Measurements from ENCODE around the gene BCR.

Gene BCR

DNA sequence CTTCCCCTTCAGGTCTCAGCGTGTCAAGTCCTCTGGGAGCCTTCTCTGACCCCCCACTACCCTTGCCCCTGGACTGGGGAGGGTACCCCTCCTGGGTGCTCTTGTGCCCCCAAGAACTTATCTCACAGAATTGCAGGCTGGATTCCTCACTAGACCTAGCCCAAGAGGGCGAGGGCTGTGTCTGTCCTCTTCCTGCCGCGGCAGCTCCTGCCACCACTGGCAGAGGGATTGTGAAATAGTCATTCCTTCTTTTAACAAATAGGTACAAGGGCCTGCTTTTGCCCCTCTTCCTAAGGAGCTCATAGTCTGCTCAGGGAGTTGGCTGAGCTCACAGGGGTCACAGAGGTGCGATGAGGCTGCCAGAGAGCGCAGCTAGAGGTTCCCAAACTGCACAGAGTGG lies 29.5 kb upstream of the BCR start:
- Histone ChIP-seq H3K27me3 (ENCODE audit: insufficient read depth, poor library complexity, severe bottlenecking) (no peaks in the 10 kb centered on the region), H3K4me3 (replicated peaks; ENCODE audit: insufficient read depth, low read length) (no peak overlapping the region), H3K27ac (replicated peaks) (no peak overlapping the region)
- TF ChIP-seq POLR2AphosphoS5 (IDR thresholded peaks at IDR 0.05; ENCODE audit: low read depth) (no peak), SPI1 (IDR thresholded peaks at IDR 0.05; ENCODE audit: borderline replicate concordance, low read depth) (no peak), GABPA (IDR thresholded peaks at IDR 0.05; ENCODE audit: low read depth) (no peak)
- TF ChIP-seq, protein P1, sequence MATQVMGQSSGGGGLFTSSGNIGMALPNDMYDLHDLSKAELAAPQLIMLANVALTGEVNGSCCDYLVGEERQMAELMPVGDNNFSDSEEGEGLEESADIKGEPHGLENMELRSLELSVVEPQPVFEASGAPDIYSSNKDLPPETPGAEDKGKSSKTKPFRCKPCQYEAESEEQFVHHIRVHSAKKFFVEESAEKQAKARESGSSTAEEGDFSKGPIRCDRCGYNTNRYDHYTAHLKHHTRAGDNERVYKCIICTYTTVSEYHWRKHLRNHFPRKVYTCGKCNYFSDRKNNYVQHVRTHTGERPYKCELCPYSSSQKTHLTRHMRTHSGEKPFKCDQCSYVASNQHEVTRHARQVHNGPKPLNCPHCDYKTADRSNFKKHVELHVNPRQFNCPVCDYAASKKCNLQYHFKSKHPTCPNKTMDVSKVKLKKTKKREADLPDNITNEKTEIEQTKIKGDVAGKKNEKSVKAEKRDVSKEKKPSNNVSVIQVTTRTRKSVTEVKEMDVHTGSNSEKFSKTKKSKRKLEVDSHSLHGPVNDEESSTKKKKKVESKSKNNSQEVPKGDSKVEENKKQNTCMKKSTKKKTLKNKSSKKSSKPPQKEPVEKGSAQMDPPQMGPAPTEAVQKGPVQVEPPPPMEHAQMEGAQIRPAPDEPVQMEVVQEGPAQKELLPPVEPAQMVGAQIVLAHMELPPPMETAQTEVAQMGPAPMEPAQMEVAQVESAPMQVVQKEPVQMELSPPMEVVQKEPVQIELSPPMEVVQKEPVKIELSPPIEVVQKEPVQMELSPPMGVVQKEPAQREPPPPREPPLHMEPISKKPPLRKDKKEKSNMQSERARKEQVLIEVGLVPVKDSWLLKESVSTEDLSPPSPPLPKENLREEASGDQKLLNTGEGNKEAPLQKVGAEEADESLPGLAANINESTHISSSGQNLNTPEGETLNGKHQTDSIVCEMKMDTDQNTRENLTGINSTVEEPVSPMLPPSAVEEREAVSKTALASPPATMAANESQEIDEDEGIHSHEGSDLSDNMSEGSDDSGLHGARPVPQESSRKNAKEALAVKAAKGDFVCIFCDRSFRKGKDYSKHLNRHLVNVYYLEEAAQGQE (IDR thresholded peaks at IDR 0.05; ENCODE audit: insufficient replicate concordance, low read depth): no peak
- TF ChIP-seq, protein P2, sequence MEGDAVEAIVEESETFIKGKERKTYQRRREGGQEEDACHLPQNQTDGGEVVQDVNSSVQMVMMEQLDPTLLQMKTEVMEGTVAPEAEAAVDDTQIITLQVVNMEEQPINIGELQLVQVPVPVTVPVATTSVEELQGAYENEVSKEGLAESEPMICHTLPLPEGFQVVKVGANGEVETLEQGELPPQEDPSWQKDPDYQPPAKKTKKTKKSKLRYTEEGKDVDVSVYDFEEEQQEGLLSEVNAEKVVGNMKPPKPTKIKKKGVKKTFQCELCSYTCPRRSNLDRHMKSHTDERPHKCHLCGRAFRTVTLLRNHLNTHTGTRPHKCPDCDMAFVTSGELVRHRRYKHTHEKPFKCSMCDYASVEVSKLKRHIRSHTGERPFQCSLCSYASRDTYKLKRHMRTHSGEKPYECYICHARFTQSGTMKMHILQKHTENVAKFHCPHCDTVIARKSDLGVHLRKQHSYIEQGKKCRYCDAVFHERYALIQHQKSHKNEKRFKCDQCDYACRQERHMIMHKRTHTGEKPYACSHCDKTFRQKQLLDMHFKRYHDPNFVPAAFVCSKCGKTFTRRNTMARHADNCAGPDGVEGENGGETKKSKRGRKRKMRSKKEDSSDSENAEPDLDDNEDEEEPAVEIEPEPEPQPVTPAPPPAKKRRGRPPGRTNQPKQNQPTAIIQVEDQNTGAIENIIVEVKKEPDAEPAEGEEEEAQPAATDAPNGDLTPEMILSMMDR (IDR thresholded peaks at IDR 0.05; ENCODE audit: insufficient read depth, low read length): no peak
- DNase-seq (ENCODE audit: low read depth in 1 of 2, low spot score in 1 of 2): no peak

- Histone ChIP-seq H3K4me3 (replicated peaks; ENCODE audit: insufficient read depth, low read length) (no peak overlapping the region), H3K27ac (replicated peaks) (no peak overlapping the region), H3K27me3 (ENCODE audit: insufficient read depth, poor library complexity, severe bottlenecking) (no peaks in the 10 kb centered on the region)
- no peak for DNase-seq (ENCODE audit: low read depth in 1 of 2, low spot score in 1 of 2)
- TF ChIP-seq POLR2AphosphoS5 (IDR thresholded peaks at IDR 0.05; ENCODE audit: low read depth): no peak
- TF ChIP-seq GABPA (IDR thresholded peaks at IDR 0.05; ENCODE audit: low read depth): no peak
- TF ChIP-seq, protein P2 (IDR thresholded peaks at IDR 0.05; ENCODE audit: insufficient read depth, low read length): no peak
- TF ChIP-seq SPI1 (IDR thresholded peaks at IDR 0.05; ENCODE audit: borderline replicate concordance, low read depth): no peak
- TF ChIP-seq, protein P1 (IDR thresholded peaks at IDR 0.05; ENCODE audit: insufficient replicate concordance, low read depth): no peak
Observed at GRCh38 chr22:23151827-23152226, 28.5 kb upstream of the BCR start.

GRCh38 chr22:23152238-23153114 lies 27.8 kb upstream of the BCR start:
- DNase-seq (ENCODE audit: low read depth in 1 of 2, low spot score in 1 of 2): peak; percentile 51 to 70
- Histone ChIP-seq H3K27me3 (ENCODE audit: insufficient read depth, poor library complexity, severe bottlenecking) (no peaks in the 10 kb centered on the region), H3K4me3 (replicated peaks; ENCODE audit: insufficient read depth, low read length) (no peak overlapping the region), H3K27ac (replicated peaks) (peak overlapping the region; percentile 76)
- TF ChIP-seq, protein P1 (IDR thresholded peaks at IDR 0.05; ENCODE audit: insufficient replicate concordance, low read depth): no peak
- TF ChIP-seq GABPA (IDR thresholded peaks at IDR 0.05; ENCODE audit: low read depth): peak; percentile 81
- TF ChIP-seq SPI1 (IDR thresholded peaks at IDR 0.05; ENCODE audit: borderline replicate concordance, low read depth): peak; percentile 43; the same call in 1 of the 2 replicates
- no peak for TF ChIP-seq POLR2AphosphoS5 (IDR thresholded peaks at IDR 0.05; ENCODE audit: low read depth)
